ENCODE results near the gene CAAP1.
A peak's percentile ranks its signal among the peaks of the same experiment; 100 is the strongest.

Gene CAAP1

DNA sequence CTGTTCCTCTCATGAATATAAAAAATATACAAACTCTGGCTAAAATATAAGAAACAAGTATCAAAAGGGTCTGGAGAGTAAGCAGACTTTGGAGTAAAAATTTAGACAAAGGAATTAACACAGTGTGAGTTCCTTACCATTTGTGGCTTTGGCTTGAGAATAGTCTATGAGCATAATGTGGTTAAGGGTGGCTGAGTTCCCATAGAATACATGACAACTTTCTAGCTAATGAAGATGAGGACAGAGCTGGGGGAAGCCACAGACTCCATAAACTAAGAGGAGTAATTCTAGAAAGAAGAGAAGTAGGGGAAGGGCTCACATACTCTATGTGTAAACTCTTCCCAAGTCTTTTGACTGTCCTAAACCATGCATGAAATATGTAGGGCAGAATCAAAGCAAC is 79.4 kb downstream of the CAAP1 start:
- Histone ChIP-seq H3K27ac (ENCODE audit: poor library complexity, severe bottlenecking) (no peak overlapping the region), H3K27me3 (ENCODE audit: insufficient read depth, poor library complexity, severe bottlenecking) (no peaks in the 10 kb centered on the region), H3K36me3 (ENCODE audit: low read depth) (no peaks in the 10 kb centered on the region), H3K4me1 (ENCODE audit: insufficient read depth, poor library complexity, severe bottlenecking) (peaks cover 4% of the 10 kb centered on the region), H3K4me3 (ENCODE audit: severe bottlenecking) (no peak overlapping the region), H3K9me3 (ENCODE audit: severe bottlenecking) (no peaks in the 10 kb centered on the region)
- ATAC-seq (ENCODE audit: low read depth) (no peak), DNase-seq (ENCODE audit: low spot score) (no peak)
- TF ChIP-seq CTCF (IDR thresholded peaks at IDR 0.05; ENCODE audit: poor library complexity, severe bottlenecking) = no peak

GRCh38 chr9:26812217-26812616 is 80.4 kb downstream of the CAAP1 start:
- no peaks in the 10 kb centered on the region for H3K27me3 ChIP-seq (ENCODE audit: insufficient read depth, poor library complexity, severe bottlenecking)
- ATAC-seq (ENCODE audit: low read depth) = no peak

DNA sequence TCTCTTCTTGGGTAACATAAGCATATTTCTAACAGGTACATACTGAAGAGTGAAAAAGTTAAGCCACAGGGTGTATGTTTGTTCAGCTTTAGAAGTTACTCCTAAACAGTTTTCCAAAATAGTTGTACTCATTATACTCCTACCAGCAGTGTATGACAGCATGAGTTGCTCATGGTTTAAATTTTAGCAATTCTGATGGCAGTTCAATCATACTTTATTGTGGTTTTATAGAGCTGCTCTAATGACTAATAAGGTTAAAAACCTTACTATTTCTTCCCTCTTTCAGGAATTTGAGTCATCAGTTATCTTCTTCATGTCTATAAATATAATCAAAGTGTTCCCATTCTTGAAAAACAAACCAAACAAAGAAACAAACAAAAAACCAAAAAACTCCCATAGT is 81.5 kb downstream of the CAAP1 start:
- H3K27ac ChIP-seq (ENCODE audit: poor library complexity, severe bottlenecking) = no peak overlapping the region
- ATAC-seq (ENCODE audit: low read depth) (no peak), DNase-seq (ENCODE audit: low spot score) (no peak)
- peaks cover 4% of the 10 kb centered on the region for H3K4me1 ChIP-seq (ENCODE audit: insufficient read depth, poor library complexity, severe bottlenecking)
- no peak for TF ChIP-seq CTCF (IDR thresholded peaks at IDR 0.05; ENCODE audit: poor library complexity, severe bottlenecking)
- H3K4me3 ChIP-seq (ENCODE audit: severe bottlenecking) = no peak overlapping the region
- H3K9me3 ChIP-seq (ENCODE audit: severe bottlenecking) = no peaks in the 10 kb centered on the region
- no peaks in the 10 kb centered on the region for H3K27me3 ChIP-seq (ENCODE audit: insufficient read depth, poor library complexity, severe bottlenecking)
- H3K36me3 ChIP-seq (ENCODE audit: low read depth) = no peaks in the 10 kb centered on the region

More at GRCh38 chr9:26812217-26812616, 80.4 kb downstream of the CAAP1 start:
- no peak for TF ChIP-seq CTCF (IDR thresholded peaks at IDR 0.05; ENCODE audit: poor library complexity, severe bottlenecking)
- H3K27ac ChIP-seq (ENCODE audit: poor library complexity, severe bottlenecking) = no peak overlapping the region
- peaks cover 4% of the 10 kb centered on the region for H3K4me1 ChIP-seq (ENCODE audit: insufficient read depth, poor library complexity, severe bottlenecking)
- H3K36me3 ChIP-seq (ENCODE audit: low read depth) = no peaks in the 10 kb centered on the region
- H3K9me3 ChIP-seq (ENCODE audit: severe bottlenecking) = no peaks in the 10 kb centered on the region
- no peak overlapping the region for H3K4me3 ChIP-seq (ENCODE audit: severe bottlenecking)
- no peak for DNase-seq (ENCODE audit: low spot score)

DNA sequence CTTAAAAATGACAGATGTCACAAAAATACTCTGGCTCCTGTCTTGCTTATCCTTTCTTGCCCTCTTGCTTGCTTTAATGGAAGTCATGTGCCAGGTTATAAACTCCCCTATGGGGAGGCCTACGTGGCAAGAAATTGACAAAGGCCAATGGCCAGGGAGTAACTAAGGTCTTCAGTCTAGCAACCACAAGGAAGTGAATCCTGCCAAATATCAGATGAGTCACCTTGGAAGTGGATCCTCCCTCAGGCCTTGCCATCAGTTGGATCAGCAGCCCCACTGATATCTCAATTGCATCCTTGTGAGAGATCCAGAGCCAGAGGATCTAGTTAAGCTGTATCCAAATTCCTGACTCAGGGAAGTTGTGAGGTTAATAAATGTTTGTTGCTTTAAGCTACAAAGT is 82.8 kb downstream of the CAAP1 start:
- no peak for TF ChIP-seq CTCF (IDR thresholded peaks at IDR 0.05; ENCODE audit: poor library complexity, severe bottlenecking)
- Histone ChIP-seq H3K36me3 (ENCODE audit: low read depth) (no peaks in the 10 kb centered on the region), H3K4me1 (ENCODE audit: insufficient read depth, poor library complexity, severe bottlenecking) (peaks cover 4% of the 10 kb centered on the region), H3K9me3 (ENCODE audit: severe bottlenecking) (no peaks in the 10 kb centered on the region), H3K27me3 (ENCODE audit: insufficient read depth, poor library complexity, severe bottlenecking) (no peaks in the 10 kb centered on the region), H3K4me3 (ENCODE audit: severe bottlenecking) (no peak overlapping the region), H3K27ac (ENCODE audit: poor library complexity, severe bottlenecking) (no peak overlapping the region)
- DNase-seq (ENCODE audit: low spot score) = no peak
- peak; percentile 89 for ATAC-seq (ENCODE audit: low read depth)

GRCh38 chr9:26807161-26807560 is 85.4 kb downstream of the CAAP1 start:
- ATAC-seq (ENCODE audit: low read depth) (no peak), DNase-seq (ENCODE audit: low spot score) (no peak)
- Histone ChIP-seq H3K9me3 (ENCODE audit: severe bottlenecking) (no peaks in the 10 kb centered on the region), H3K27ac (ENCODE audit: poor library complexity, severe bottlenecking) (no peak overlapping the region), H3K27me3 (ENCODE audit: insufficient read depth, poor library complexity, severe bottlenecking) (no peaks in the 10 kb centered on the region), H3K4me1 (ENCODE audit: insufficient read depth, poor library complexity, severe bottlenecking) (peaks cover 4% of the 10 kb centered on the region), H3K36me3 (ENCODE audit: low read depth) (no peaks in the 10 kb centered on the region), H3K4me3 (ENCODE audit: severe bottlenecking) (no peak overlapping the region)
- TF ChIP-seq CTCF (IDR thresholded peaks at IDR 0.05; ENCODE audit: poor library complexity, severe bottlenecking) = no peak

Measured in RWPE2 (cell line).